Ishikawa (cell line): Measurements from ENCODE around the gene FAM50A.

Experiments
- CEBPB ChIP-seq: IDR thresholded peaks from 2 replicates; pipeline ENCODE4 v1.6.1; 2012
- CREB1 ChIP-seq: IDR thresholded peaks from 2 replicates; pipeline ENCODE4 v1.6.1; 2012; ENCODE audit warnings: low read depth
- EGR1 ChIP-seq: IDR thresholded peaks from 2 replicates; pipeline ENCODE4 v1.6.1; 2012
- EP300 ChIP-seq: IDR thresholded peaks from 2 replicates; pipeline ENCODE4 v1.6.1; 2012; ENCODE audit warnings: borderline replicate concordance
- FOXM1 ChIP-seq: IDR thresholded peaks from 2 replicates; pipeline ENCODE4 v1.6.1; 2012; ENCODE audit warnings: low read depth, borderline replicate concordance
- MAX ChIP-seq: IDR thresholded peaks from 2 replicates; pipeline ENCODE4 v1.6.1; 2012
- NFIC ChIP-seq: IDR thresholded peaks from 2 replicates; pipeline ENCODE4 v1.6.1; 2012
- RAD21 ChIP-seq: IDR thresholded peaks from 2 replicates; pipeline ENCODE4 v1.6.1; 2012; ENCODE audit warnings: low read depth
- REST ChIP-seq: IDR thresholded peaks from 2 replicates; pipeline ENCODE4 v1.6.1; 2012; ENCODE audit warnings: low read depth, mild to moderate bottlenecking
- TAF1 ChIP-seq: IDR thresholded peaks from 2 replicates; pipeline ENCODE4 v1.6.1; 2012; ENCODE audit warnings: low read depth, mild to moderate bottlenecking
- TCF12 ChIP-seq: IDR thresholded peaks from 2 replicates; pipeline ENCODE4 v1.6.1; 2012; ENCODE audit warnings: low read depth
- TEAD4 ChIP-seq: IDR thresholded peaks from 2 replicates; pipeline ENCODE4 v1.6.1; 2012
- USF1 ChIP-seq: IDR thresholded peaks from 2 replicates; pipeline ENCODE4 v1.6.1; 2012
- YY1 ChIP-seq: IDR thresholded peaks from 2 replicates; pipeline ENCODE4 v1.6.1; 2012; ENCODE audit warnings: low read depth
- ZBTB7A ChIP-seq: IDR thresholded peaks from 2 replicates; pipeline ENCODE4 v1.6.1; 2012; ENCODE audit warnings: low read depth

FAM50A gene

DNA sequence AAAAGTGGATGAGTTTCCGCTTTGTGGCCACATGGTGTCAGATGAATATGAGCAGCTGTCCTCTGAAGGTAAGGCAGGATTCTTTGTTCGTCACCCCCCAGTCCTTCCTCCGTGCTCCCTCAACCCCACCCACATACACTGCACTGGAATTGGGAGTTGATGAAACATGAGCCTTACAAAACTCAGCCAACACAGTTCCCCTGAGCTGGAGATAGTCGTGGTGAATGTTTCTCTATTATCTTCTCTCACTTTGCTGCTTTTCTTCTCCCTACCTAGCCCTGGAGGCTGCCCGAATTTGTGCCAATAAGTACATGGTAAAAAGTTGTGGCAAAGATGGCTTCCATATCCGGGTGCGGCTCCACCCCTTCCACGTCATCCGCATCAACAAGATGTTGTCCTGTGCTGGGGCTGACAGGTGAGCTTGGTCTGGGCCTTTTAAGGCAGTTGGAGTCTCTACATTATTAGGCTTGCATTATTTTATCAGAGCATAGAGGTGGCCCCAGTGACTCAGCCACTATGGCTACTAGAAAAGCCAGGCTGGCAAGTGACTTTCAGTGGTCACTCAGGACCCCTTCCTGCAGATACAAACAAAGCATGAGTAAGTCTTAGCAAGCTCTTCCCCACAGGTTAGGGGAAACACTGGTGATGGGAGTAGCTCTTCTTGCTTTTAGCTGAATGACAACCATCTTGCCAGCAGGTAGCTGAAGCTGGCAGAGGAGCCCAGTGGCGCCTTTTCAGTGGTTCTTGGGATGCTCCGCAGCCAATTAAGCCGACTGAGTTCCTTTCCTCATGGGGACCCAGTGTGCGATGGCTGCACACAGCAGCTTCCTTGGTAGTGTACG, 44.2 kb upstream of the FAM50A start:
- no peak for TF ChIP-seq FOXM1
- no peak for TF ChIP-seq ZBTB7A

DNA sequence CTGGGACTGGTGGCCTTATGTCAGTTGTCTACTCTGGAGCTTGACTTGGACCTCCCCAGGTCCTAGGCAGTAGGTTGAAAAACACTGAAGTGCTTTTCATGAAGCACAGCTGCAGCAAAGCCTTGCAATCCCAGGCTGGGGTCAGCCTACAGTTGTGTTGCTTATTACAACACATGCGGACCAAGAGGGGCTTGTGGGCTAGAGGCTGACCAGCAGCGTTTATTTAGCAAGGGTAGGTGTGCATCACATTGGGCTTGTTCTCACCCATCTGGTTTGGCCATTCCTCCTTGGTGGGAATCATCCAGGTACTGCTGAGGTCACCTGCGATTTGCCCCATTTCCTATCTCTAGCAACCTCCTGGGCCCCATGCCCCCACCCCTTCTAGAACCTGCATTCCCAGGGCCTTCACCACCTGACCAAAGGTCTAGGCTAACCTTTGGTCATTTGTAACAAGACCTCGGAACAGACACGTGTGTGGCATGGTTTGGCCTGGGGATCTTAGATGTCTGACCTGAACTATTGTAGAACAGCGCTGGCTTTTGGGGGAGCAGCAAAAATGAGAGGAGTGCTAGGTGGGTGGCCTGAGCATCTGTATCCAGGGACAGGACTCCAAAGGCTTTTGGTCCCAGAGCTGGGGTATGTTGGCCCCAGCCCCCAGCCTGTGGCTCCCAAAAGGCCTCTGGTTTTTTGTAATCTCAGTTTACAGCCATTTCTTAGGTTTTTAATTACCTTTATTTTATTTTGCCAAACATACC, 42.7 kb upstream of the FAM50A start:
- TF ChIP-seq TCF12: no peak
- no peak for TF ChIP-seq RAD21
- TF ChIP-seq EGR1: no peak
- 0 out of 2 replicates have a peak, but pooled peaks have one; percentile 4 for TF ChIP-seq TEAD4
- no peak for TF ChIP-seq FOXM1
- no peak for TF ChIP-seq USF1
- no peak for TF ChIP-seq REST
- no peak for TF ChIP-seq TAF1

DNA sequence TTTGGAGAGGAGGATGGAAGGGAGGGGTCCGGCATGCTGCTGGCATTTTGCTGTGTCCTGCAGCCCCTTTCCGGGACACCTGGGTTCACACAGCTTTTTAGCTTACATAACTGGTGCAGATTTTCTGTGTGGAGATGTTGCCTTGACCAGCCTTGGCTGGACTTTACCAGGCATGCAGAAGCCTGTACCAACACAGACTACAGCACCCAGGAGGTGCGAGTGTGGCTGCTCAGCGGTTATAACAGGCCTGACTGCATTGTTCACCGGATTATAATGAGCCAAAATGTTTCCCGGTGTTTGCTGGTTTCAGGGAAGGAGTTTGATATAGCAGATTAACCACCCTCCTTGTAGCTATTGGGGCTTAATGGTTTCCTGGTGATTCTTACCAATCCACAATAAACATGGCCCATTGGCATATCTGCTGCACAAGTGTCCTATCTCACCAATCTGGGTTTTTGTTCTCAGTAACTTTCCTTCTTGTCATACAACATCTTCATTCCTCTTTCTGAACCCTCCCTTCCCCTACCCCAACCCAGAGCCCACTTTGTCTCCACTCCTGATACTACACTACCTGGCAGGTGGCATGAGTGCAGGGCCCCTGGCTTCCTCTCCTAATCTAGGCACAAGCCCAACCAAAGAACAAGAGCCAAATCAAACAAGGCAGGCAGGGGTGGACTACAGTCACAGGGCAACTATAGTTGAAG, 41.9 kb upstream of the FAM50A start:
- TF ChIP-seq TCF12 (no peak), ZBTB7A (no peak), EGR1 (no peak), REST (no peak), RAD21 (no peak), CREB1 (no peak), FOXM1 (no peak), NFIC (no peak)

DNA sequence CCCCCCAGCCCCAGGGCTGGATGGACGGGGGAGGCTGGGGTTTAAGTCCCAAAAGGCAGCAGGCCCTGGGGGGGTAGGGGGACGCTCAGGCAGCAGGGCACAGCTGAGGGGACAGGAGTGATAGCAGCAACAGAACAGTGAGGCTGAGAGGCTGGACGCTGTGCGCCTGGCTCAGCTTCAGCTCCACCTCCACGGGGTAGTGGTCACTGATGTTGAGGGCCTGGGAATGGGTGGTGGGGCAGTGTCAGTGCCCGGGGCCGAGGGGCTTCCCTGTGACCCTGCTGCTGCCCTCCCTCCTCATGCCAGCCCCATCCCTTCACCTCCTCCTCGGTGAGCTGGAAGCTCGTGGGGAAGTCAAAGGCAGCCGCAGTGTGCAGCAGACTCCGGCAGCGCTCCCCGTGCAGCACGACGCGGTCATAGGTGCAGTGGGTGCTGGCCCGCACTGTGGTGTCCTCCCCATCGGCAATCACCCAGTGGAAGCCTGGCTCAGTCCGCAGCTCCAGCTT, 41.3 kb upstream of the FAM50A start:
- TF ChIP-seq CEBPB: no peak
- no peak for TF ChIP-seq TEAD4
- TF ChIP-seq YY1: no peak
- TF ChIP-seq RAD21: no peak
- TF ChIP-seq EP300: no peak
- TF ChIP-seq EGR1: no peak
- no peak for TF ChIP-seq TCF12
- no peak for TF ChIP-seq MAX
- TF ChIP-seq TAF1: no peak
- TF ChIP-seq NFIC: no peak
- no peak for TF ChIP-seq REST
- no peak for TF ChIP-seq USF1
- TF ChIP-seq FOXM1: no peak
- TF ChIP-seq ZBTB7A: no peak
- TF ChIP-seq CREB1: no peak
